LoVo (cell line): ENCODE data around the gene OBI1.
A peak's percentile ranks its signal among the peaks of the same experiment; 100 is the strongest.

ENCODE experiments used
- DNase-seq: peaks from one replicate; pipeline ENCODE4 v3.0.0-alpha.2; 2016; ENCODE audit warnings: low spot score

OBI1 gene

GRCh38 chr13:78658630-78659449 lies at the start of gene OBI1:
OBI1 (minus strand) TSS chr13:78659155; CDS start chr13:78659120, 35 bp downstream.
- peak; percentile 88 for DNase-seq

GRCh38 chr13:78701383-78701782 lies 42.4 kb upstream of the OBI1 start:
- no peak for DNase-seq

GRCh38 chr13:78700121-78700910 lies 41.4 kb upstream of the OBI1 start:
- no peak for DNase-seq

GRCh38 chr13:78689011-78689410 lies 30.1 kb upstream of the OBI1 start:
- DNase-seq, result no peak

- DNase-seq, result no peak
These were observed 27.5 kb upstream of the OBI1 start for GRCh38 chr13:78686461-78686860.

GRCh38 chr13:78680576-78681350 lies 21.8 kb upstream of the OBI1 start:
- no peak for DNase-seq

- no peak for DNase-seq
These were observed 21.2 kb upstream of the OBI1 start for GRCh38 chr13:78680115-78680561.

GRCh38 chr13:78679329-78679728 lies 20.4 kb upstream of the OBI1 start:
- no peak for DNase-seq

- no peak for DNase-seq
These were observed 16.2 kb upstream of the OBI1 start for GRCh38 chr13:78675112-78675511.

- no peak for DNase-seq
These were observed 15.7 kb upstream of the OBI1 start for GRCh38 chr13:78674638-78675037.

- DNase-seq, result no peak
These were observed 3.5 kb upstream of the OBI1 start for GRCh38 chr13:78662467-78662866.

GRCh38 chr13:78660495-78660857 lies 1.5 kb upstream of the OBI1 start:
- DNase-seq, result no peak

GRCh38 chr13:78659732-78660494 lies 958 bp upstream of the OBI1 start:
- DNase-seq, result no peak

GRCh38 chr13:78659450-78659730 lies 435 bp upstream of the OBI1 start:
- DNase-seq, result no peak

GRCh38 chr13:78657699-78658629 lies 991 bp downstream of the OBI1 start:
- DNase-seq, result peak; percentile 63

GRCh38 chr13:78655906-78656305 lies 3.0 kb downstream of the OBI1 start:
- DNase-seq, result no peak

- DNase-seq, result no peak
These were observed 3.9 kb downstream of the OBI1 start for GRCh38 chr13:78655007-78655406.

GRCh38 chr13:78652651-78653050 lies 6.3 kb downstream of the OBI1 start:
- DNase-seq, result no peak

- no peak for DNase-seq
These were observed 8.3 kb downstream of the OBI1 start for GRCh38 chr13:78650717-78651083.

- no peak for DNase-seq
These were observed 8.8 kb downstream of the OBI1 start for GRCh38 chr13:78649997-78650716.
